ENCODE results near the gene USP3.

Gene USP3

GRCh38 chr15:63482874-63483323 lies 21.5 kb upstream of the USP3 start:
- no peak overlapping the region for H3K4me2 ChIP-seq (ENCODE audit: insufficient read depth, low read length)
- TF ChIP-seq EZH2 (IDR thresholded peaks at IDR 0.05; ENCODE audit: borderline replicate concordance, low read depth, low read length, severe bottlenecking) (no peak), CTCF (IDR thresholded peaks at IDR 0.05; ENCODE audit: borderline replicate concordance, extremely low read depth, low read length, poor library complexity, severe bottlenecking) (no peak)
- no peak overlapping the region for H2AFZ ChIP-seq (ENCODE audit: low read depth, low read length)
- no peak overlapping the region for H3K9ac ChIP-seq (ENCODE audit: low read depth, low read length)
- ATAC-seq (ENCODE audit: insufficient read depth, low read depth) = no peak
- no peak overlapping the region for H3K27ac ChIP-seq (ENCODE audit: low read length)
- no peaks in the 10 kb centered on the region for H3K27me3 ChIP-seq (ENCODE audit: insufficient read depth, low read length, poor library complexity)
- no peaks in the 10 kb centered on the region for H3K36me3 ChIP-seq (ENCODE audit: insufficient read depth, low read length)
- H4K20me1 ChIP-seq (ENCODE audit: insufficient read depth, low read length) = no peaks in the 10 kb centered on the region
- H3K4me3 ChIP-seq (ENCODE audit: low read depth in 1 of 2, low read length in 2 of 2) = no peak overlapping the region
- peaks cover 19% of the 10 kb centered on the region for H3K4me1 ChIP-seq (ENCODE audit: insufficient read depth, low read length)
- no peaks in the 10 kb centered on the region for H3K79me2 ChIP-seq (ENCODE audit: insufficient read depth, low read length)
- no peaks in the 10 kb centered on the region for H3K9me3 ChIP-seq (ENCODE audit: insufficient read depth, low read length, severe bottlenecking)
- DNase-seq = no peak

- Histone ChIP-seq H3K79me2 (ENCODE audit: insufficient read depth, low read length) (no peaks in the 10 kb centered on the region), H3K27me3 (ENCODE audit: insufficient read depth, low read length, poor library complexity) (no peaks in the 10 kb centered on the region), H3K27ac (ENCODE audit: low read length) (no peak overlapping the region), H3K9ac (ENCODE audit: low read depth, low read length) (no peak overlapping the region), H3K36me3 (ENCODE audit: insufficient read depth, low read length) (no peaks in the 10 kb centered on the region), H4K20me1 (ENCODE audit: insufficient read depth, low read length) (no peaks in the 10 kb centered on the region), H3K4me3 (ENCODE audit: low read depth in 1 of 2, low read length in 2 of 2) (no peak overlapping the region), H3K4me1 (ENCODE audit: insufficient read depth, low read length) (peaks cover 19% of the 10 kb centered on the region), H3K9me3 (ENCODE audit: insufficient read depth, low read length, severe bottlenecking) (no peaks in the 10 kb centered on the region), H2AFZ (ENCODE audit: low read depth, low read length) (no peak overlapping the region), H3K4me2 (ENCODE audit: insufficient read depth, low read length) (no peak overlapping the region)
- TF ChIP-seq CTCF (IDR thresholded peaks at IDR 0.05; ENCODE audit: borderline replicate concordance, extremely low read depth, low read length, poor library complexity, severe bottlenecking) (no peak), EZH2 (IDR thresholded peaks at IDR 0.05; ENCODE audit: borderline replicate concordance, low read depth, low read length, severe bottlenecking) (no peak)
- ATAC-seq (ENCODE audit: insufficient read depth, low read depth) (no peak), DNase-seq (no peak)
These were observed 20.6 kb upstream of the USP3 start for GRCh38 chr15:63483521-63484371.

GRCh38 chr15:63484433-63485186 lies 19.8 kb upstream of the USP3 start:
- Histone ChIP-seq H2AFZ (ENCODE audit: low read depth, low read length) (no peak overlapping the region), H4K20me1 (ENCODE audit: insufficient read depth, low read length) (no peaks in the 10 kb centered on the region), H3K9ac (ENCODE audit: low read depth, low read length) (no peak overlapping the region), H3K4me1 (ENCODE audit: insufficient read depth, low read length) (peaks cover 11% of the 10 kb centered on the region), H3K36me3 (ENCODE audit: insufficient read depth, low read length) (no peaks in the 10 kb centered on the region), H3K27me3 (ENCODE audit: insufficient read depth, low read length, poor library complexity) (no peaks in the 10 kb centered on the region), H3K4me2 (ENCODE audit: insufficient read depth, low read length) (no peak overlapping the region), H3K27ac (ENCODE audit: low read length) (no peak overlapping the region), H3K9me3 (ENCODE audit: insufficient read depth, low read length, severe bottlenecking) (no peaks in the 10 kb centered on the region), H3K79me2 (ENCODE audit: insufficient read depth, low read length) (no peaks in the 10 kb centered on the region), H3K4me3 (ENCODE audit: low read depth in 1 of 2, low read length in 2 of 2) (no peak overlapping the region)
- ATAC-seq (ENCODE audit: insufficient read depth, low read depth) = no peak
- no peak for TF ChIP-seq EZH2 (IDR thresholded peaks at IDR 0.05; ENCODE audit: borderline replicate concordance, low read depth, low read length, severe bottlenecking)
- no peak for TF ChIP-seq CTCF (IDR thresholded peaks at IDR 0.05; ENCODE audit: borderline replicate concordance, extremely low read depth, low read length, poor library complexity, severe bottlenecking)
- DNase-seq = no peak

All from DND-41 (cell line).